A549 (cell line): Measurements from ENCODE around the gene C1orf53.

Experiments used
- CTCF ChIP-seq: fragments of >200 bp; sonication (Bioruptor Twin); formaldehyde crosslinking; IDR thresholded peaks from 3 replicates; pipeline ENCODE4 v1.5.1; 2016
- EHMT2 ChIP-seq: fragments of 200-600 bp; sonication (generic); IDR thresholded peaks from 2 replicates; pipeline ENCODE4 v1.6.1; 2016; ENCODE audit warnings: antibody characterized with exemption, low read depth, mild to moderate bottlenecking, moderate library complexity
- NPAS2 ChIP-seq: fragments of 250-450 bp; sonication (Bioruptor Pico); IDR thresholded peaks from 2 replicates; pipeline ENCODE4 v1.8.0; 2022; ENCODE audit warnings: mild to moderate bottlenecking, moderate library complexity, borderline replicate concordance
- TFCP2L1 ChIP-seq: fragments of 250-450 bp; sonication (Bioruptor Pico); IDR thresholded peaks from 2 replicates; pipeline ENCODE4 v1.5.0; 2021; ENCODE audit warnings: mild to moderate bottlenecking
- TF ChIP-seq, protein P1 (sequence below): IDR thresholded peaks from 2 replicates; pipeline ENCODE4 v1.6.1; 2012

DNA sequence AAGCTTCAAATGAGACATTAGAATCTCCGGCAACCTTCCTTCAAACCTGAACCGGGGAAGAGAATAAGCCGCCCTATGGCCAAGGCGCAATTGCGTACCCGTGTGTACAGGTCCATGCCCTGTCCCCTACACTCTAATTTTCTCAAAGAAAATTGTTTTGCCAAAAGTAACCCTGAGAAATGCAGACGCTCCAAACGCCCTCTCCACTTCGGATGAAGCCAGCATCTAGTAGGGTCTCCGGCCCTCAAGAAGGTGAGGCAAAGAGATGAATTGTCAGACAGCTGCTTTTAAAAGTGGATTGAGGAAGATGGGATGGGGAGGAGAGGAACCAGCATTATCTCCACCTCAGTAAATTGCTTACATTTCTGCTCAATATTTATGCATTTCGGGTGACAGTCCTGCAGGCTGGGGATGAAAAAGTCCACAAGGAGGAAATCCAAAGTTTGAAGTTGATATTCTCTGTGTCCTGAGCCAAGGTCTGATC is 14.1 kb downstream of the C1orf53 start:
- TF ChIP-seq CTCF (no peak), TFCP2L1 (CRISPR knock-in tag) (no peak), NPAS2 (CRISPR knock-in tag) (no peak), EHMT2 (no peak)
- TF ChIP-seq, protein P1, sequence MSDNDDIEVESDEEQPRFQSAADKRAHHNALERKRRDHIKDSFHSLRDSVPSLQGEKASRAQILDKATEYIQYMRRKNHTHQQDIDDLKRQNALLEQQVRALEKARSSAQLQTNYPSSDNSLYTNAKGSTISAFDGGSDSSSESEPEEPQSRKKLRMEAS = no peak
